ENCODE measurements around the gene ECHDC1.

ECHDC1 gene

GRCh38 chr6:127243501-127243900 lies 99.9 kb downstream of the ECHDC1 start:
- no peak overlapping the region for H3K4me3 ChIP-seq (replicated peaks; ENCODE audit: low read depth, low read length)
- no peaks in the 10 kb centered on the region for H3K36me3 ChIP-seq (ENCODE audit: control insufficient read depth, insufficient read depth, low read length)
- no peaks in the 10 kb centered on the region for H3K27me3 ChIP-seq (replicated peaks; ENCODE audit: control insufficient read depth, insufficient read depth, low read length)
- DNase-seq (ENCODE audit: extremely low read depth, insufficient read length) = no peak
- TF ChIP-seq CTCF (IDR thresholded peaks at IDR 0.05; ENCODE audit: insufficient read depth, low read length, poor library complexity, severe bottlenecking) = no peak
